WTC11 (cell line): ENCODE results near the gene ECT2. TPM values are rescaled to one million over a fixed set of nuclear protein-coding genes. Genes with fewer than 3 reads are reported as not detected.

Experiments
- ATAC-seq: fragments of 200-7000 bp; cut with Tn5 transposase; 2 replicates; pipeline ENCODE4 v1.10.0; 2021; ENCODE audit warnings: mild to moderate bottlenecking, moderate library complexity
- CTCF ChIA-PET: fragments of 300-600 bp; sonication (Branson Sonifier 250); formaldehyde crosslinking; loops from one replicate; lab custom pipeline; 2021; ENCODE audit warnings: antibody characterized with exemption; lab: Charles Lee
- POLR2A ChIA-PET: fragments of 350-600 bp; sonication (Branson Sonifier 250); formaldehyde crosslinking; loops from one replicate; lab custom pipeline; 2021; ENCODE audit warnings: antibody characterized with exemption; lab: Charles Lee
- DNase-seq: peaks from one replicate; pipeline ENCODE4 v3.0.0; 2021; ENCODE audit warnings: low spot score
- H3K27ac Mint-ChIP-seq: 2 replicates; pipeline ENCODE4 v1.8.0; 2021; ENCODE audit warnings: mixed read lengths
- H3K27me3 Mint-ChIP-seq: 2 replicates; pipeline ENCODE4 v1.8.0; 2021; ENCODE audit warnings: low read depth, mild to moderate bottlenecking, moderate library complexity, mixed read lengths
- H3K36me3 Mint-ChIP-seq: 2 replicates; pipeline ENCODE4 v1.8.0; 2021; ENCODE audit warnings: mixed read lengths
- H3K4me1 Mint-ChIP-seq: 2 replicates; pipeline ENCODE4 v1.8.0; 2022; ENCODE audit warnings: mixed read lengths
- H3K4me3 Mint-ChIP-seq: 2 replicates; pipeline ENCODE4 v1.8.0; 2021; ENCODE audit warnings: mild to moderate bottlenecking, moderate library complexity, mixed read lengths
- H3K9me3 Mint-ChIP-seq: 2 replicates; pipeline ENCODE4 v1.8.0; 2021; ENCODE audit warnings: mixed read lengths
- AFF4 ChIP-seq: sonication (generic); formaldehyde crosslinking; IDR thresholded peaks from 2 replicates; pipeline ENCODE4 v1.8.1; 2023; ENCODE audit warnings: mild to moderate bottlenecking, missing genetic modification reagents, borderline replicate concordance
- ATF6 ChIP-seq: sonication (generic); formaldehyde crosslinking; IDR thresholded peaks from 2 replicates; pipeline ENCODE4 v1.8.1; 2023; ENCODE audit warnings: mild to moderate bottlenecking, missing genetic modification reagents
- CDX4 ChIP-seq: fragments of 250-450 bp; sonication (Bioruptor Pico); IDR thresholded peaks from 2 replicates; pipeline ENCODE4 v1.9.0; 2021; ENCODE audit warnings: moderate library complexity, mild to moderate bottlenecking, inconsistent platforms, borderline replicate concordance
- E2F4 ChIP-seq: sonication (generic); formaldehyde crosslinking; IDR thresholded peaks from 2 replicates; pipeline ENCODE4 v1.8.1; 2022; ENCODE audit warnings: low read depth, mild to moderate bottlenecking, moderate library complexity, missing genetic modification reagents, borderline replicate concordance
- EMX1 ChIP-seq: fragments of 250-450 bp; sonication (Bioruptor Pico); IDR thresholded peaks from 2 replicates; pipeline ENCODE4 v1.8.0; 2021; ENCODE audit warnings: mild to moderate bottlenecking
- ETV6 ChIP-seq: sonication (generic); formaldehyde crosslinking; IDR thresholded peaks from 2 replicates; pipeline ENCODE4 v1.8.1; 2022; ENCODE audit warnings: mild to moderate bottlenecking, missing genetic modification reagents
- GTF2I ChIP-seq: fragments of 250-450 bp; sonication (Bioruptor Pico); conservative IDR thresholded peaks from 2 replicates; pipeline ENCODE4 v1.4.0; 2021; ENCODE audit warnings: mild to moderate bottlenecking
- HMGA2 ChIP-seq: fragments of 250-450 bp; sonication (Bioruptor Pico); IDR thresholded peaks from 2 replicates; pipeline ENCODE4 v1.4.0; 2021; ENCODE audit warnings: mild to moderate bottlenecking, moderate library complexity
- NFATC4 ChIP-seq: fragments of 250-450 bp; sonication (Bioruptor Pico); IDR thresholded peaks from 2 replicates; pipeline ENCODE4 v1.9.0; 2021; ENCODE audit warnings: mild to moderate bottlenecking
- PRDM15 ChIP-seq: sonication (generic); formaldehyde crosslinking; IDR thresholded peaks from 2 replicates; pipeline ENCODE4 v1.8.0; 2022; ENCODE audit warnings: missing genetic modification reagents
- TCF7 ChIP-seq: sonication (generic); formaldehyde crosslinking; IDR thresholded peaks from 2 replicates; pipeline ENCODE4 v1.8.0; 2022; ENCODE audit warnings: mild to moderate bottlenecking, low read depth, missing genetic modification reagents, moderate library complexity
- TEAD1 ChIP-seq: sonication (generic); formaldehyde crosslinking; IDR thresholded peaks from 2 replicates; pipeline ENCODE4 v1.8.0; 2022; ENCODE audit warnings: mild to moderate bottlenecking, missing genetic modification reagents
- ZMAT4 ChIP-seq: fragments of 250-450 bp; sonication (Bioruptor Pico); IDR thresholded peaks from 2 replicates; pipeline ENCODE4 v1.9.0; 2021; ENCODE audit warnings: mild to moderate bottlenecking
- ZNF138 ChIP-seq: sonication (generic); formaldehyde crosslinking; conservative IDR thresholded peaks from 2 replicates; pipeline ENCODE4 v1.8.1; 2022; ENCODE audit warnings: mild to moderate bottlenecking, moderate library complexity, missing genetic modification reagents
- ZNF317 ChIP-seq: sonication (generic); formaldehyde crosslinking; IDR thresholded peaks from 2 replicates; pipeline ENCODE4 v1.8.1; 2023; ENCODE audit warnings: low read depth, mild to moderate bottlenecking, moderate library complexity, missing genetic modification reagents, borderline replicate concordance
- ZNF416 ChIP-seq: fragments of 250-450 bp; sonication (Bioruptor Pico); IDR thresholded peaks from 2 replicates; pipeline ENCODE4 v1.9.0; 2021; ENCODE audit warnings: mild to moderate bottlenecking, inconsistent platforms
- total RNA-seq: library from RNA; stranded (reverse); gene quantifications from 3 replicates; pipeline ENCODE4 v1.2.3, GENCODE V29; 2021
- TF ChIP-seq, protein P1 (sequence below): sonication (generic); formaldehyde crosslinking; IDR thresholded peaks from 2 replicates; pipeline ENCODE4 v1.8.0; 2023; ENCODE audit warnings: mild to moderate bottlenecking, missing genetic modification reagents
- TF ChIP-seq, protein P2 (sequence below): sonication (generic); formaldehyde crosslinking; IDR thresholded peaks from 2 replicates; pipeline ENCODE4 v1.8.0; 2022; ENCODE audit warnings: mild to moderate bottlenecking, missing genetic modification reagents
- TF ChIP-seq, protein P3 (sequence below): sonication (generic); formaldehyde crosslinking; IDR thresholded peaks from 2 replicates; pipeline ENCODE4 v1.8.1; 2022; ENCODE audit warnings: mild to moderate bottlenecking, missing genetic modification reagents, moderate library complexity, borderline replicate concordance

ECT2 gene
- total RNA-seq, 1 experiment from 2014 or later = 97.7 TPM

GRCh38 chr3:172701751-172702150 lies 48.8 kb upstream of the ECT2 start:
- no peak overlapping the region for H3K4me3 Mint-ChIP-seq
- no peak for ATAC-seq
- no peaks in the 10 kb centered on the region for H3K36me3 Mint-ChIP-seq
- no peak for DNase-seq
- no peaks in the 10 kb centered on the region for H3K9me3 Mint-ChIP-seq
- POLR2A ChIA-PET = no interaction called here
- CTCF ChIA-PET = interaction anchor here (1.2 to 2.0 kb wide), 3 partner anchors 9 to 28 kb away, joined by 3 to 11 read pairs (median 3); partner anchors contain the start of gene NCEH1
- H3K27me3 Mint-ChIP-seq = no peaks in the 10 kb centered on the region
- peaks cover 17% of the 10 kb centered on the region for H3K4me1 Mint-ChIP-seq
- TF ChIP-seq ETV6 (no peak), TEAD1 (CRISPR knock-in tag) (no peak), PRDM15 (no peak), ZMAT4 (CRISPR knock-in tag) (no peak), GTF2I (no peak), TCF7 (no peak), ZNF138 (CRISPR knock-in tag) (no peak), NFATC4 (no peak), ZNF317 (CRISPR knock-in tag) (no peak), AFF4 (CRISPR knock-in tag) (no peak), EMX1 (CRISPR knock-in tag) (no peak), CDX4 (no peak), ZNF416 (CRISPR knock-in tag) (no peak), E2F4 (CRISPR knock-in tag) (no peak), ATF6 (no peak), HMGA2 (CRISPR knock-in tag) (no peak)
- TF ChIP-seq, protein P1, sequence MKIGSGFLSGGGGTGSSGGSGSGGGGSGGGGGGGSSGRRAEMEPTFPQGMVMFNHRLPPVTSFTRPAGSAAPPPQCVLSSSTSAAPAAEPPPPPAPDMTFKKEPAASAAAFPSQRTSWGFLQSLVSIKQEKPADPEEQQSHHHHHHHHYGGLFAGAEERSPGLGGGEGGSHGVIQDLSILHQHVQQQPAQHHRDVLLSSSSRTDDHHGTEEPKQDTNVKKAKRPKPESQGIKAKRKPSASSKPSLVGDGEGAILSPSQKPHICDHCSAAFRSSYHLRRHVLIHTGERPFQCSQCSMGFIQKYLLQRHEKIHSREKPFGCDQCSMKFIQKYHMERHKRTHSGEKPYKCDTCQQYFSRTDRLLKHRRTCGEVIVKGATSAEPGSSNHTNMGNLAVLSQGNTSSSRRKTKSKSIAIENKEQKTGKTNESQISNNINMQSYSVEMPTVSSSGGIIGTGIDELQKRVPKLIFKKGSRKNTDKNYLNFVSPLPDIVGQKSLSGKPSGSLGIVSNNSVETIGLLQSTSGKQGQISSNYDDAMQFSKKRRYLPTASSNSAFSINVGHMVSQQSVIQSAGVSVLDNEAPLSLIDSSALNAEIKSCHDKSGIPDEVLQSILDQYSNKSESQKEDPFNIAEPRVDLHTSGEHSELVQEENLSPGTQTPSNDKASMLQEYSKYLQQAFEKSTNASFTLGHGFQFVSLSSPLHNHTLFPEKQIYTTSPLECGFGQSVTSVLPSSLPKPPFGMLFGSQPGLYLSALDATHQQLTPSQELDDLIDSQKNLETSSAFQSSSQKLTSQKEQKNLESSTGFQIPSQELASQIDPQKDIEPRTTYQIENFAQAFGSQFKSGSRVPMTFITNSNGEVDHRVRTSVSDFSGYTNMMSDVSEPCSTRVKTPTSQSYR = no peak
- TF ChIP-seq, protein P2, sequence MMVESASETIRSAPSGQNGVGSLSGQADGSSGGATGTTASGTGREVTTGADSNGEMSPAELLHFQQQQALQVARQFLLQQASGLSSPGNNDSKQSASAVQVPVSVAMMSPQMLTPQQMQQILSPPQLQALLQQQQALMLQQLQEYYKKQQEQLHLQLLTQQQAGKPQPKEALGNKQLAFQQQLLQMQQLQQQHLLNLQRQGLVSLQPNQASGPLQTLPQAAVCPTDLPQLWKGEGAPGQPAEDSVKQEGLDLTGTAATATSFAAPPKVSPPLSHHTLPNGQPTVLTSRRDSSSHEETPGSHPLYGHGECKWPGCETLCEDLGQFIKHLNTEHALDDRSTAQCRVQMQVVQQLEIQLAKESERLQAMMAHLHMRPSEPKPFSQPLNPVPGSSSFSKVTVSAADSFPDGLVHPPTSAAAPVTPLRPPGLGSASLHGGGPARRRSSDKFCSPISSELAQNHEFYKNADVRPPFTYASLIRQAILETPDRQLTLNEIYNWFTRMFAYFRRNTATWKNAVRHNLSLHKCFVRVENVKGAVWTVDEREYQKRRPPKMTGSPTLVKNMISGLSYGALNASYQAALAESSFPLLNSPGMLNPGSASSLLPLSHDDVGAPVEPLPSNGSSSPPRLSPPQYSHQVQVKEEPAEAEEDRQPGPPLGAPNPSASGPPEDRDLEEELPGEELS = no peak
- TF ChIP-seq, protein P3, sequence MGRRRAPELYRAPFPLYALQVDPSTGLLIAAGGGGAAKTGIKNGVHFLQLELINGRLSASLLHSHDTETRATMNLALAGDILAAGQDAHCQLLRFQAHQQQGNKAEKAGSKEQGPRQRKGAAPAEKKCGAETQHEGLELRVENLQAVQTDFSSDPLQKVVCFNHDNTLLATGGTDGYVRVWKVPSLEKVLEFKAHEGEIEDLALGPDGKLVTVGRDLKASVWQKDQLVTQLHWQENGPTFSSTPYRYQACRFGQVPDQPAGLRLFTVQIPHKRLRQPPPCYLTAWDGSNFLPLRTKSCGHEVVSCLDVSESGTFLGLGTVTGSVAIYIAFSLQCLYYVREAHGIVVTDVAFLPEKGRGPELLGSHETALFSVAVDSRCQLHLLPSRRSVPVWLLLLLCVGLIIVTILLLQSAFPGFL (CRISPR knock-in tag) = no peak
- TF ChIP-seq, all 79 proteins: peak for 0
- no peak overlapping the region; the same call in 1 of the 2 replicates for H3K27ac Mint-ChIP-seq
